Astrocyte of the cerebellum (primary cell): Measurements from ENCODE around the gene SUSD1.

ENCODE experiments used
- DNase-seq: peaks from one replicate; pipeline ENCODE4 v3.0.0-alpha.2; 2011; ENCODE audit warnings: low read depth
- H3K4me3 ChIP-seq: 2 replicates; pipeline ENCODE4 v1.5.1; 2011; ENCODE audit warnings: mild to moderate bottlenecking, low read depth, low read length, moderate library complexity
- CTCF ChIP-seq: IDR thresholded peaks from 2 replicates; pipeline ENCODE4 v1.5.1; 2012; ENCODE audit warnings: low read length, low read depth, moderate library complexity, mild to moderate bottlenecking; ENCODE audit errors: missing control alignments
- in situ Hi-C: cut with HindIII; loops from 2 replicates; pipeline ENCODE4 v1.10.0; 2017; ENCODE audit warnings: low sequenced_read_pairs

The SUSD1 gene

GRCh38 chr9:112125951-112126388, 49.1 kb downstream of the SUSD1 start:
- in situ Hi-C loops, result no loop called here
- no peak overlapping the region for H3K4me3 ChIP-seq
- TF ChIP-seq CTCF, result no peak
- DNase-seq, result no peak

GRCh38 chr9:112124156-112124555, 50.9 kb downstream of the SUSD1 start:
- in situ Hi-C loops, result no loop called here
- no peak overlapping the region for H3K4me3 ChIP-seq
- no peak for TF ChIP-seq CTCF
- DNase-seq, result no peak

- H3K4me3 ChIP-seq, result no peak overlapping the region
- no peak for TF ChIP-seq CTCF
- no peak for DNase-seq
- in situ Hi-C loops, result no loop called here
Measured at GRCh38 chr9:112121633-112122032, 53.5 kb downstream of the SUSD1 start.

GRCh38 chr9:112120439-112120925, 54.6 kb downstream of the SUSD1 start:
- TF ChIP-seq CTCF, result no peak
- H3K4me3 ChIP-seq, result no peak overlapping the region
- in situ Hi-C loops, result no loop called here
- no peak for DNase-seq

- DNase-seq, result no peak
- no peak for TF ChIP-seq CTCF
- in situ Hi-C loops, result no loop called here
- H3K4me3 ChIP-seq, result no peak overlapping the region
Measured at GRCh38 chr9:112120030-112120341, 55.1 kb downstream of the SUSD1 start.

- in situ Hi-C loops, result no loop called here
- peak; percentile 40 for DNase-seq
Measured at GRCh38 chr9:112119225-112120029, 55.7 kb downstream of the SUSD1 start.

More at GRCh38 chr9:112119225-112120029, 55.7 kb downstream of the SUSD1 start:
- TF ChIP-seq CTCF, result no peak
- H3K4me3 ChIP-seq, result no peak overlapping the region
